ENCODE measurements around the gene AFF3. TPM values are rescaled to one million over a fixed set of nuclear protein-coding genes. Genes with fewer than 3 reads are reported as not detected.
A peak's percentile ranks its signal among the peaks of the same experiment; 100 is the strongest.

The AFF3 gene
- total RNA-seq, 1 donor from 2014 or later, result not detected

- DNase-seq (ENCODE audit: low read depth), result no peak
These were observed 251.6 kb downstream of the AFF3 start for GRCh38 chr2:99890568-99891427.

GRCh38 chr2:99888617-99889016, 253.8 kb downstream of the AFF3 start:
- DNase-seq (ENCODE audit: low read depth), result no peak

GRCh38 chr2:99886418-99886817, 256.0 kb downstream of the AFF3 start:
- no peak for DNase-seq (ENCODE audit: low read depth)

GRCh38 chr2:99883358-99883757, 259.0 kb downstream of the AFF3 start:
- no peak for DNase-seq (ENCODE audit: low read depth)

- DNase-seq (ENCODE audit: low read depth), result no peak
These were observed 260.3 kb downstream of the AFF3 start for GRCh38 chr2:99881901-99882591.

GRCh38 chr2:99880964-99881294, 261.5 kb downstream of the AFF3 start:
- DNase-seq (ENCODE audit: low read depth), result no peak

- DNase-seq (ENCODE audit: low read depth), result peak; percentile 22
These were observed 262.0 kb downstream of the AFF3 start for GRCh38 chr2:99880148-99880963.

GRCh38 chr2:99879481-99879880, 262.9 kb downstream of the AFF3 start:
- no peak for DNase-seq (ENCODE audit: low read depth)

- no peak for DNase-seq (ENCODE audit: low read depth)
These were observed 263.6 kb downstream of the AFF3 start for GRCh38 chr2:99878581-99879350.

GRCh38 chr2:99877963-99878362, 264.4 kb downstream of the AFF3 start:
- no peak for DNase-seq (ENCODE audit: low read depth)

GRCh38 chr2:99876956-99877355, 265.4 kb downstream of the AFF3 start:
- DNase-seq (ENCODE audit: low read depth), result no peak

GRCh38 chr2:99875627-99876201, 266.7 kb downstream of the AFF3 start:
- no peak for DNase-seq (ENCODE audit: low read depth)

GRCh38 chr2:99868260-99868659, 274.1 kb downstream of the AFF3 start:
- no peak for DNase-seq (ENCODE audit: low read depth)

- no peak for DNase-seq (ENCODE audit: low read depth)
These were observed 274.6 kb downstream of the AFF3 start for GRCh38 chr2:99867770-99868169.

GRCh38 chr2:99865818-99866676, 276.3 kb downstream of the AFF3 start:
- no peak for DNase-seq (ENCODE audit: low read depth)

GRCh38 chr2:99864561-99865553, 277.5 kb downstream of the AFF3 start:
- no peak for DNase-seq (ENCODE audit: low read depth)

- no peak for DNase-seq (ENCODE audit: low read depth)
These were observed 278.5 kb downstream of the AFF3 start for GRCh38 chr2:99863903-99864270.

GRCh38 chr2:99863236-99863902, 279.0 kb downstream of the AFF3 start:
- DNase-seq (ENCODE audit: low read depth), result peak; percentile 4
